HG03196 (cell line): ENCODE results near the gene BRK1.
"Not testable (repeated sequence)": the region's sequence is repeated elsewhere in the genome, so short reads cannot be mapped to it uniquely, and the experiment has no call there.

Experiments
- ATAC-seq: cut with Tn5 transposase; IDR thresholded peaks from one replicate; pipeline ENCODE4 v1.9.1; 2021; ENCODE audit not compliant: unreplicated experiment

The BRK1 gene

DNA sequence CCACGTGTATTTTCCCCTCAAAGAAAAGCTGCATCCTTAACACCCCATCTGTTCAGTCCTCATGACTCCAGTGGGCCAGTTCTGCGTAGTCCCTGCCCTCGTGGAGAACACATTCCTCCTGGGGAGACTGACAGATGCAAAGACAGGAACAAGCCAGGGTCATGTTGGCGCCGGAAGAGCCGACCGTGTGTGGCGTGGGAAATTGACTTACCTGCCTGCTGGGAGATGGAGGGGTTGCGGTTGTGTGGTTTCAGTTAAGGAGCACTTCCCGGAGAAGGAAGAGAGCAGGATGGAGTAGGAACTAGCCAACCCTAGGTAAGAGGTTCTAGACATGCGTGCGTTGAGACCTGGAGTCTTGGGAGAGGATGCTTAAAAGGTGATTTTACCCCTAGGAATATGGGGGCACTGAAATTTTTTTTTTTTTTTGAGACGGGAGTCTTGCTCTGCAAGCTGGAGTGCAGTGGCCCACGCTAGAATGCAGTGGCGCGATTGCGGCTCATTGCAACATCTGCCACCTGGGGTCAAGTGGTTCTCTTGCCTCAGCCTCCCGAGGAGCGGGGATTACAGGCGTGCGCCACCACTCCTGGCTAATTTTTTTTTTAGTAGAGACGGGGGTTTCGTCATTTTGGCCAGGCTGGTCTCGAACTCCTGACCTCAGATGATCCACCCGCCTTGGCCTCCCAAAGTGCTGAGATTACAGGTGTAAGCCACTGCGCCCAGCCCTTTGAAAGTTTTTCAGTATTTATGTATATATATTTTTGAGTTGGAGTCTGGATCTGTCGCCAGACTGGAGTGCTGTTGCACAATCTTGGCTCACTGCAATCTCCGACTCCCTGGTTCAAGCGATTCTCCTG, 27.5 kb downstream of the BRK1 start:
- ATAC-seq, result no peak

- ATAC-seq, result no peak
Measured at GRCh38 chr3:10145685-10146084, 30.2 kb downstream of the BRK1 start.

GRCh38 chr3:10149226-10149625, 33.8 kb downstream of the BRK1 start:
- no peak for ATAC-seq

GRCh38 chr3:10150987-10151386, 35.5 kb downstream of the BRK1 start:
- ATAC-seq, result no peak

DNA sequence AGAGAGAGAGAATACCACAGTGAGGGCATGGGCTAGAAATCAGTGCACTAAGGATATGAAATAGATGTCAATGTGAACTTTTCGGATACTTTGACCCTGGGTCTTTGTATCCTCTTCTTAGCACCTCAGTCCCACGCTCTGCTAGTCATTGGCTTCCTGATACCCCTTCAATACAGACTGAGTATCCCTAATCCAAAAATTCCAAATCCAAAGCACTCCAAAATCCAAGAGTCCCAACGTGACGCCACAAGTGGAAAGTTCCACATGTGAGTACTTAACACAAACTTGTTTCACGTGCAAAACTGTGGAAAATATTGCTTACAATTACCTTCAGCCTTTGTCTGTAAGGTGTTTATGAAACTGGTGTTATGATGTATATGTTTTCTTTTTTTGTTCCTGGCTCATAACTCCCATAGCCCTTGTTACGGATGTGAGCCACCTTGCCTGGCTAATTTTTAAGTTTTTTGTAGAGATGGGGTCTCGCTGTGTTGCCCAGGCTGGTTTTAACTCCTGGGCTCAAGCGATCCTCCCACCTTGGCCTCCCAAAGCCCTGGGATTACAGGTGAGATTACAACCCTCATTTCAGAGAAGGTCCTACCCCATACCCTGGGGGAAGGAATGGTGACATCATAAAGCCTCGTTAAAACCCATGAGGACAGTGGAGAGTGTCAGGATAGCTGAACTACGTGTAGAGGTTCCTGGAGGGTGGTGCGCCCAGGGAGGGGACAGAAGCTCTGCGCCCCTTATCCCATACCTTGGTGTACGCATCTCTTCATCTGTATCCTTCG, 39.1 kb downstream of the BRK1 start:
- no peak for ATAC-seq

- no peak for ATAC-seq
Measured at GRCh38 chr3:10155123-10155472, 39.6 kb downstream of the BRK1 start.

GRCh38 chr3:10155658-10156057, 40.2 kb downstream of the BRK1 start:
- ATAC-seq, result no peak

DNA sequence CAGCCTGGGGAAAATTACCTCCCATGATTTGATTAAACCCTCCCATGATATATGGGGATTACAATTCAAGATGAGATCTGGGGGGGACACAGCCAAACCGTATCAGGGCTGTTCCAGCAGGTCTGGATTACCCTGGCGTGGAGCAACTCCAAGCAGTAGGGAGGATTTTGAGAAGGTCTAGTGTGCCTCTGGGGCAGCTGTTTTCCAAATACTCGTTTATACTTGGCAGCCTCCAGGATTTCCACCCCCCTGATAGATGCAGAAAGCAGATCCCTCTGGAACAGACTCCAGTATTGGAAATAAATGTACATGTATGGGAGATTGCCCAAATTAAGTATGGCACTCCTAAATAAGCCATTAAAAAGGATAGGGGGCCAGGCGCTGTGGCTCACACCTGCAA, 41.6 kb downstream of the BRK1 start:
- no peak for ATAC-seq

- not testable (repeated sequence) for ATAC-seq
Measured at GRCh38 chr3:10158555-10158954, 43.1 kb downstream of the BRK1 start.

- no peak for ATAC-seq
Measured at GRCh38 chr3:10160346-10160745, 44.9 kb downstream of the BRK1 start.

GRCh38 chr3:10160925-10161324, 45.5 kb downstream of the BRK1 start:
- no peak for ATAC-seq

DNA sequence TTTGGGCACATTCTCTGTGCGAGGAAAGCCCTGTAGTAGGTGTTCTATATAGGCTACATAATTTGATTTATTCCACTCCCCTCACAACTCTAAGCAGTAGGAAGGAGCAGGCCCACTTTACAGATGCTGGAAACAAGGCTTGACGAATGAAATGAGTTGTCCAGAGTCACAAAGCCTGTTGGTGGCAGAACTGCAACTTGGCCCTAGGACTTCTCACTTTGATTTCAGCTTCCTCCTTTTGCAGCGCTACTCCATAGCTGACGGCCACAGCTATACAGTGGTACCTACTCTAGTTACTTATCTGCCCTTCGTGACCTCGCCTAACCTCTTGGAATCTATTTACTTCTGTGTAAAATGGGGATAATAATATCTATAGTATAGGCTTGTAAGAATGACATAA, 46.7 kb downstream of the BRK1 start:
- ATAC-seq, result no peak

- ATAC-seq, result not testable (repeated sequence)
Measured at GRCh38 chr3:10164201-10164545, 48.7 kb downstream of the BRK1 start.

DNA sequence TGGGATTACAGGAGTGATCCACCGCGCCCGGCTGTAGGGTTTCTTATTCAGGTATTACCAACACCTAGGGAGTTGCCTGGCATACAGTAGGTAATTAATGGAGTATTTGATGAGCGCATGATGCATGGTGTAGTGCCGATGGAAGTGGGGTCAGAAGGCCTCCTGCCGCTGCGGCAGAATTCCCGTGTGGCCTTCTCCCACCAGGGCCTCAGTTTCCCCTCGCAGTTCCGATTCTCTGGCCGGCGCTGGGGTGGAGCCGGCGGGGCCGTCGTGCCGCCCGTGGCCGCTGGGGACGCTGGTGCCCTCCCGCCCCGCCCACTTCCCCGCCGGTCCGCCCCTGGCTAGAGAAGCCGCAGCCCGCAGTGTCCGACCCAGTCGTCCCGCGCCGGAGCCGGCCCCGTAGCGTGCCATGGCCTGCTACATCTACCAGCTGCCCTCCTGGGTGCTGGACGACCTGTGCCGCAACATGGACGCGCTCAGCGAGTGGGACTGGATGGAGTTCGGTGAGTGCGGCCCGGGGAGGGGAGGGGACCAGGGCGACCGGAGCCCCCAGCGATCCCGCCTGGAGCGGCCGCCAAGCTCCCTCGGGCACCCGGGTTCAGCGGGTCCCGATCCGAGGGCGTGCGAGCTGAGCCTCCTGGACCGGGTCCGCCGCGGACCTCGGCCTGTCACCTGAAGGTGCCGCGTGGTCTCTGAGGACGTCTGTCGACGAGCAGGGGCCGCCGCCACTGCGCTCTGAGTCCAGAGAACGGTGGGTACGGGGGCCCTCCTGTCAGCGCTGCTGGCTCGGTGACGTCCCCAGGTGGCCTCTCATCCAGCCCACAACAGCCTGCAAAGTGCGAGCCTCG, 49.3 kb downstream of the BRK1 start, which contains the start of gene IRAK2:
TSS of gene IRAK2 (plus strand) at position 374 of the 848 bp plus-strand sequence. CDS start at position 410, 36 bp downstream.
- peak; percentile 78 for ATAC-seq

- ATAC-seq, result no peak
Measured at GRCh38 chr3:10166213-10166604, 50.7 kb downstream of the BRK1 start.

DNA sequence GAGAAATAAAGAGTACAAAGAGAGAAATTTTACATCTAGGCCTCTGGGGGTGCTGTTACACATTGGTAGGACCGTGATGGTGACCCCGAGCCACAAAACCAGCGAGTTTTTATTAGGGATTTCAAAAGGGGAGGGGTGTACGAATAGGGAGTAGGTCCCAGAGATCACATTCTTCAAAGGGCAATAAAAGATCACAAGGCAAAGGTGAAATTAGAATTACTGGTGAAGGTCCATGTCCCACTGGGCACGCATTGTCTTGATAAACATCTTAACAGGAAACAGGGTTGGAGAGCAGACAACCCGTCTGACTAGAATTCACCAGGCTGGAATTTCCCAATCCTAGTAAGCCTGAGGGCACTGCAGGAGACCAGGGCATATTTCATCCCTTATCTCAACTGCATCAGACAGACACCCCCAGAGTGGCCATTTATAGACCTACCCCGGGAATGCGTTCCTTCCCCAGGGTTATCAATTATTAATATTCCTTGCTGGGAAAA, 53.6 kb downstream of the BRK1 start:
- ATAC-seq, result no peak

- no peak for ATAC-seq
Measured at GRCh38 chr3:10170915-10171478, 55.5 kb downstream of the BRK1 start.

GRCh38 chr3:10173095-10173925, 57.8 kb downstream of the BRK1 start:
- ATAC-seq, result no peak

GRCh38 chr3:10173926-10174435, 58.5 kb downstream of the BRK1 start:
- ATAC-seq, result no peak

DNA sequence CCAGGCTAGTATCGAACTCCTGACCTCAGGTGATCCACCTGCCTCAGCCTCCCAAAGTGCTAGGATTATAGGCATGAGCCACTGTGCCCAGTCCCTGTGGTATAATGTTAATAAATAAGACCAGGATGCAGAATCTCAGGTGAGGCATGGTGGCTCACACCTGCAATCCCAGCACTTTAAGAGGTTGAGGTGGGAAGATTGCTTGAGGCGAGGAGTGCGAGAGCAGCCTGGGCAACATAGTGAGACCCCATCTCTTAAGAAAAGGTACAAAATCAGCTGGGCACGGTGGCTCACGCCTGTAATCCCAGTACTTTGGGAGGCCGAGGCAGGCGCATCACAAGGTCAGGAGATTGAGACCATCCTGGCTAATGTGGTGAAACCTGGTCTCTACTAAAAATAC, 59.9 kb downstream of the BRK1 start:
- ATAC-seq, result not testable (repeated sequence)
